BLaER1 treated with 17β-estradiol and CSF1 and Interleukin-3, amounts not matched to agents 10 nM and 100 nM (cell line): Measurements from ENCODE around the gene SYNGAP1.

ENCODE experiments used
- H3K27ac ChIP-seq, 11 experiments: shearing (Covaris generic); formaldehyde crosslinking; 2 replicates each; pipeline ENCODE4 v1.8.1; 2022
- H3K27me3 ChIP-seq, 11 experiments: shearing (Covaris generic); formaldehyde crosslinking; 2 replicates each; pipeline ENCODE4 v1.8.1; 2022
- H3K36me3 ChIP-seq, 11 experiments: shearing (Covaris generic); formaldehyde crosslinking; 2 replicates each; pipeline ENCODE4 v1.8.1; 2022
- H3K4me1 ChIP-seq, 10 experiments: shearing (Covaris generic); formaldehyde crosslinking; 2 replicates each; pipeline ENCODE4 v1.8.1; 2022
- H3K4me2 ChIP-seq, 11 experiments: shearing (Covaris generic); formaldehyde crosslinking; 2 replicates each; pipeline ENCODE4 v1.8.1; 2022
- H3K4me3 ChIP-seq, 10 experiments: shearing (Covaris generic); formaldehyde crosslinking; 2 replicates each; pipeline ENCODE4 v1.8.1; 2022
- H3K9ac ChIP-seq, 11 experiments: shearing (Covaris generic); formaldehyde crosslinking; 2 replicates each; pipeline ENCODE4 v1.8.1; 2022
- H3K9me3 ChIP-seq, 11 experiments: shearing (Covaris generic); formaldehyde crosslinking; replicated peaks in 1 of 11; 2 replicates each; pipeline ENCODE4 v1.8.1; 2022
- H4K20me1 ChIP-seq, 11 experiments: shearing (Covaris generic); formaldehyde crosslinking; 2 replicates each; pipeline ENCODE4 v1.8.1; 2022
- Cebpa-rat ChIP-seq, 11 experiments: shearing (Covaris generic); IDR thresholded peaks; 2 replicates each; pipeline ENCODE4 v1.8.1; 2022

The SYNGAP1 gene

DNA sequence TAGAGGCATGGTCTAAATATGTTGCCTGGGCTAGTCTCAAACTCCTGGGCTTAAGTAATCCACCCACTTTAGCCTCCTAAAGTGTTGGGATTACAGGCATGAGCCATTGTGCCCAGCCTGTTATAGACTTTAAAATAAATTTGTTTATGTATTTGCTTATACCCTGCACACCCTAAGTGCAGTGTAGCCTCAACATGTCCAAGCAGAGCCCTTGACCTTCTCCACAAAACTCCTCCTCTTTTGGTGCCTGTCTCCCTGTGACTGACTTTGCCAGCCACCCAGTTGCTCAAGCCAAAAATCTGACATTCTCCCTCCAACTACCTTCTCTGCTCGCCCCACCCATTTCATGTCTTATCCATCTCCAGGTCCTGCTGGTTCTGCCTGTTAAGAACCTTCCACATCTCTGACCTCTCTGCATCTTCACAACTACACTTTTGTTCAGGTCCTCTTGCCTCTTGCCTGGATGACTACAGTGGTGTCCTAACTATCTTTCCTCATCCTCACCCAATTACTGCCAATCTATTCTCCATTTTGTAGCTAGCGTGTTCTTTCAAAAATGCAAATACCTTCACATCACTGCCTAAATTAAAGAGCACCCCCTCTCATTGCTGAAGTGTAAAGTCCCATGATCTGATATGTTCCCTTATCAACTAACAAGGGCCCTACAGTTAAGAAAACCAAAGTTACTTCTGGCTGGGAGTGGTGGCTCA is 39.4 kb upstream of the SYNGAP1 start:
- H3K9me3 ChIP-seq = no peaks in the 10 kb centered on the region
- no peaks in the 10 kb centered on the region for H4K20me1 ChIP-seq
- no peaks in the 10 kb centered on the region for H3K36me3 ChIP-seq
- no peaks in the 10 kb centered on the region for H3K27me3 ChIP-seq
- no peak overlapping the region for H3K4me2 ChIP-seq
- H3K4me1 ChIP-seq = peaks cover 0 to 19% (median 10%) of the 10 kb centered on the region in 10 experiments; a peak in 13 of 20 replicates
- no peak for TF ChIP-seq Cebpa-rat (IDR thresholded peaks at IDR 0.05)
- H3K9ac ChIP-seq = no peak overlapping the region
- no peak overlapping the region for H3K4me3 ChIP-seq
- H3K27ac ChIP-seq = no peak overlapping the region

GRCh38 chr6:33383427-33384185 is 36.3 kb upstream of the SYNGAP1 start:
- Histone ChIP-seq H3K9me3 (no peaks in the 10 kb centered on the region), H3K27me3 (no peaks in the 10 kb centered on the region), H3K27ac (no peak overlapping the region), H3K4me1 (no peaks in the 10 kb centered on the region), H3K4me3 (no peak overlapping the region), H3K36me3 (no peaks in the 10 kb centered on the region), H3K4me2 (no peak overlapping the region), H4K20me1 (no peaks in the 10 kb centered on the region), H3K9ac (no peak overlapping the region)
- TF ChIP-seq Cebpa-rat (IDR thresholded peaks at IDR 0.05) = no peak

- no peaks in the 10 kb centered on the region for H3K9me3 ChIP-seq
- H4K20me1 ChIP-seq = no peaks in the 10 kb centered on the region
- H3K4me3 ChIP-seq = no peak overlapping the region
- H3K9ac ChIP-seq = no peak overlapping the region
- no peak overlapping the region for H3K4me2 ChIP-seq
- H3K27ac ChIP-seq = no peak overlapping the region
- no peaks in the 10 kb centered on the region for H3K36me3 ChIP-seq
- no peaks in the 10 kb centered on the region for H3K27me3 ChIP-seq
- no peak for TF ChIP-seq Cebpa-rat (IDR thresholded peaks at IDR 0.05)
- no peaks in the 10 kb centered on the region for H3K4me1 ChIP-seq
Observed at GRCh38 chr6:33384581-33385020, 35.3 kb upstream of the SYNGAP1 start.

DNA sequence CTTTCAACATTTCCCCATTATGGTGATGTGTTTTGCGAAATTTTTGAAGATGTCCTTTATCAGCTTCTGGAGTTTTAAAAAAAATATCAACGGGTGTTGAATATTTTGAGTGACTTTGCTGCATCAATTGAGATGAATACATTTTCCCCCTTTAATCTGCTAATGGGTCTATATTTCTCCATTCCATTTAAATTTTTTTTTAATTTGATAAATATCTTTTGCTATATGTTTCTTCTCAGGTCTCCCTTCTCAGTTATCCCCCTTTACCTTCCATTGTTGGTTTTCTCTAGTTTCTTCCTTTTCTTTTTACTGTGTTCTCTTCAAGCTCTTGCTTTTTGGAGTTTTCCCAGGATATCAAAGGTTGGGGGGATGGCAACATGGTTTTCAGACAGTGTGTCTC is 29.7 kb upstream of the SYNGAP1 start:
- Histone ChIP-seq H3K9me3 (no peaks in the 10 kb centered on the region), H3K36me3 (peaks cover 0 to 15% (median 6%) of the 10 kb centered on the region in 11 experiments; a peak in 9 of 22 replicates), H3K4me3 (no peak overlapping the region), H3K4me2 (no peak overlapping the region), H3K27me3 (no peaks in the 10 kb centered on the region), H3K27ac (peak overlapping the region in 3 of 11 experiments; percentile 76 to 89 (median 85); a peak in 5 of 22 replicates), H3K4me1 (peaks cover 33 to 39% (median 36%) of the 10 kb centered on the region in 10 experiments), H3K9ac (no peak overlapping the region; a peak in 1 of 22 replicates), H4K20me1 (peaks cover 0 to 24% (median 19%) of the 10 kb centered on the region in 11 experiments; a peak in 15 of 22 replicates)
- TF ChIP-seq Cebpa-rat (IDR thresholded peaks at IDR 0.05) = no peak

- H3K36me3 ChIP-seq = peaks cover 0 to 22% (median 13%) of the 10 kb centered on the region in 11 experiments; a peak in 9 of 22 replicates
- H3K27ac ChIP-seq = peak overlapping the region; percentile 40 to 91 (median 77)
- H3K27me3 ChIP-seq = no peaks in the 10 kb centered on the region
- peak overlapping the region; percentile 55 to 78 (median 58) for H3K4me2 ChIP-seq
- peak in 1 of 11 experiments; percentile 63; a peak in 2 of 22 replicates for TF ChIP-seq Cebpa-rat (IDR thresholded peaks at IDR 0.05)
- peak overlapping the region in 5 of 10 experiments; percentile 36 to 92 (median 91); a peak in 7 of 20 replicates for H3K4me3 ChIP-seq
- H3K9me3 ChIP-seq = no peaks in the 10 kb centered on the region
- H3K9ac ChIP-seq = peak overlapping the region; percentile 30 to 92 (median 65); a peak in 18 of 22 replicates
- H4K20me1 ChIP-seq = peaks cover 0 to 31% (median 26%) of the 10 kb centered on the region in 11 experiments; a peak in 15 of 22 replicates
- peaks cover 33 to 45% (median 41%) of the 10 kb centered on the region in 10 experiments for H3K4me1 ChIP-seq
Observed at GRCh38 chr6:33390767-33391277, 29.0 kb upstream of the SYNGAP1 start.

DNA sequence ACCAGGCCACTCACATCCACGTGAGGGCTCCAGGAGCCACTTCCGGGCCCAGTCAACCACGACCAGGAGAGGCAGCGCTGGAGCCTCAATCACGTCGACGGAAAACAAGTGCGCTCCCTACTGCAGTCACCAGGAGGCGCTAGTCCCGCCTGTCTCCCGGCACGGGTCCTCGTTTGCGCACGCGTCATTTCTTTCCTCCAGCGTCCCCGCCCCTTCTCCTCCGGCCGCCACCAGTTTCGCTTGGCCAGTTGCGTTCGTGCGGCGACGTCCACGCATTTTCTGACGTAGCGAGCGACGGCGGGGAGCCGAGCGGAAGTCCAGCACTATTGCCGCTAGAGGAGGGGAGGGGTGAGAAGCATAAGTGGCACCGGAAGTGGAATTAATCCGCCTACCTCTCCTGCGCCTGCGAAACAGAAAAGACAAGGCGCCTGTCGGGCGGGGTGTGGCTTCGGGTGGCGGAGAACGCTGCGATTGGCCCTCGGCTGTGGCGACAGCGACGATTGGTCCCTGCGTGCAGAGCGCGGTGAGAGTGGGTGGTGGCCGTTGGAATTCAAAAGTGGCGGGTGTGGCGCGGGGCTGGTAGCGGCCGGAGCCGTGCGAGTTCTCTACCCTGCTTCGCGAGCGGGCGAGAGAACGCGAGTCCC is 28.5 kb upstream of the SYNGAP1 start, which contains the start of gene KIFC1:
Gene KIFC1 (plus strand): TSS at position 546 of the 644 bp plus-strand sequence. CDS start 163 bp downstream, outside the sequence.
- H3K27ac ChIP-seq = peak within 1 kb of the TSS; percentile 77 to 95 (median 89)
- H3K4me1 ChIP-seq = peaks cover 33 to 50% (median 41%) of the 10 kb centered on the region in 10 experiments
- peak within 1 kb of the TSS; percentile 78 to 96 (median 92) for H3K4me3 ChIP-seq
- H3K36me3 ChIP-seq = peaks cover 0 to 28% (median 17%) of the 10 kb centered on the region in 11 experiments; a peak in 9 of 22 replicates
- H3K9ac ChIP-seq = peak within 1 kb of the TSS; percentile 77 to 95 (median 91)
- H3K9me3 ChIP-seq = no peaks in the 10 kb centered on the region
- TF ChIP-seq Cebpa-rat (IDR thresholded peaks at IDR 0.05) = no peak
- H3K27me3 ChIP-seq = no peaks in the 10 kb centered on the region
- peak within 1 kb of the TSS; percentile 79 to 99 (median 92) for H3K4me2 ChIP-seq
- peaks cover 0 to 36% (median 31%) of the 10 kb centered on the region in 11 experiments; a peak in 15 of 22 replicates for H4K20me1 ChIP-seq

- H3K36me3 ChIP-seq = peaks cover 0 to 34% (median 22%) of the 10 kb centered on the region in 11 experiments; a peak in 9 of 22 replicates
- H3K27me3 ChIP-seq = no peaks in the 10 kb centered on the region
- H4K20me1 ChIP-seq = peaks cover 0 to 43% (median 36%) of the 10 kb centered on the region in 11 experiments; a peak in 15 of 22 replicates
- H3K9ac ChIP-seq = peak overlapping the region; percentile 77 to 95 (median 91)
- no peaks in the 10 kb centered on the region for H3K9me3 ChIP-seq
- peak overlapping the region; percentile 79 to 99 (median 92) for H3K4me2 ChIP-seq
- TF ChIP-seq Cebpa-rat (IDR thresholded peaks at IDR 0.05) = no peak
- H3K4me1 ChIP-seq = peaks cover 33 to 50% (median 41%) of the 10 kb centered on the region in 10 experiments
- peak overlapping the region in 10 of 11 experiments; percentile 65 to 95 (median 90); a peak in 20 of 22 replicates for H3K27ac ChIP-seq
- H3K4me3 ChIP-seq = peak overlapping the region; percentile 78 to 96 (median 92)
Observed at GRCh38 chr6:33391922-33392594, 27.8 kb upstream of the SYNGAP1 start.

DNA sequence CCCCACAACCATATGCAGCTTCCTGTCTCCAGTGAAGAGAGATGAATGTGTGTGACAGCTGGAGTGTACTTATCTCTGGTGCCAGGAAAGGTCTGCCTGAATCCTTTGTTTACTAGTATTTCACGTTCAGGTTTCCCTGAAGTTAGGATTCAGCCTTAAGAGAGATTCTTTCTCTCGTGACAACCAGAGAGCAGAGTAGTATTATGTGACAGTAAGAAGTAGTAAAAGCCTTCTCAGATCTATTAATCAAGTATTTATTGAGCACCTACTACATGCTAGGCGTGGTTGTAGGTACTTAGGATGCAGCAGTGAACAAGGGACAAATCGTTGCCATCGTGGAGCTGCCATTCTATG is 27.3 kb upstream of the SYNGAP1 start:
- TF ChIP-seq Cebpa-rat (IDR thresholded peaks at IDR 0.05) = no peak
- peaks cover 0 to 39% (median 27%) of the 10 kb centered on the region in 11 experiments; a peak in 13 of 22 replicates for H3K36me3 ChIP-seq
- no peaks in the 10 kb centered on the region for H3K9me3 ChIP-seq
- H3K4me1 ChIP-seq = peaks cover 33 to 50% (median 41%) of the 10 kb centered on the region in 10 experiments
- peaks cover 0 to 48% (median 41%) of the 10 kb centered on the region in 11 experiments; a peak in 16 of 22 replicates for H4K20me1 ChIP-seq
- no peaks in the 10 kb centered on the region for H3K27me3 ChIP-seq
- peak overlapping the region; percentile 77 to 95 (median 91); a peak in 21 of 22 replicates for H3K9ac ChIP-seq
- H3K4me3 ChIP-seq = peak overlapping the region; percentile 78 to 96 (median 92)
- H3K27ac ChIP-seq = peak overlapping the region in 10 of 11 experiments; percentile 65 to 95 (median 90); a peak in 19 of 22 replicates
- peak overlapping the region; percentile 79 to 99 (median 92) for H3K4me2 ChIP-seq
